Pancreas (tissue), 10 donors: Measurements from ENCODE around the gene PLEKHA4. TPM values are rescaled to one million over a fixed set of nuclear protein-coding genes. Genes with fewer than 3 reads are reported as not detected.
"Not testable (repeated sequence)": the region's sequence is repeated elsewhere in the genome, so short reads cannot be mapped to it uniquely, and the experiment has no call there.

Source experiments
- ATAC-seq, 4 donors: fragments of 200-7000 bp; cut with Tn5 transposase; one replicate each; pipeline versions ENCODE4 v1.8.0 to v1.9.1; 2020; ENCODE audit warnings: mild to moderate bottlenecking in 4 of 4, moderate library complexity in 4 of 4
- DNase-seq, 6 donors: peaks; one replicate each; pipeline ENCODE4 v3.0.0-alpha.2; 2020
- FAIRE-seq: peaks from 2 replicates; lab custom pipeline; 2012; peaks lifted over from hg19 to GRCh38; lab: Jason Lieb, UNC
- H3K27ac ChIP-seq, 4 donors: fragments of 200-600 bp; sonication (generic); 1 replicate in 3 of 4; 2 replicates in 1 of 4; pipeline versions ENCODE4 v1.5.0 to v1.8.0; 2020
- H3K27me3 ChIP-seq, 4 donors: fragments of 200-600 bp; one replicate each; pipeline ENCODE4 v1.8.0; 2021
- H3K36me3 ChIP-seq, 3 donors: fragments of 200-600 bp; sonication (generic) in 1 of 3; one replicate each; pipeline versions ENCODE4 v1.5.0 to v1.8.0; 2020 to 2021
- H3K4me1 ChIP-seq, 3 donors: fragments of 200-600 bp; one replicate each; pipeline ENCODE4 v1.8.0; 2021
- H3K4me3 ChIP-seq, 4 donors: fragments of 200-600 bp; sonication (generic) in 2 of 4; one replicate each; pipeline versions ENCODE4 v1.5.0 to v1.8.0; 2020 to 2021
- H3K9me3 ChIP-seq, 4 donors: fragments of 200-600 bp; one replicate each; pipeline ENCODE4 v1.8.0; 2021
- WGBS, 2 donors: extraction: QIAGEN DNeasy Blood & Tissue Kit; methylation state at CpG; one replicate each; pipeline ENCODE4 v1.1.7; 2013; 5-methylcytosine and 5-hydroxymethylcytosine counted together
- intact Hi-C, 3 donors: fragments of 100-400 bp; cut with DNase I; formaldehyde crosslinking; loops; one replicate each; pipeline versions ENCODE4 v1.11.1 to v1.14.2; 2022
- polyA plus RNA-seq, 2 donors: library from polyadenylated mRNA; stranded (reverse); fragments of 200-250 nt; gene quantifications; one replicate each; pipeline ENCODE4 v1.2.3, GENCODE V29; 2013
- total RNA-seq, 6 donors: library from RNA; stranded (reverse); fragmentation: NEBNext Ultra II Directional in 4 of 6; extraction: Animal tissue kit (Norgen Biotek cat#: 25700) in 4 of 6; gene quantifications; one replicate each; pipeline versions ENCODE4 v1.2.1 to v1.2.4, GENCODE V29; 2021 to 2023
- TF ChIP-seq, protein P1 (sequence below), 4 donors: fragments of 200-600 bp; sonication (generic) in 3 of 4; IDR thresholded peaks; one replicate each; pipeline versions ENCODE4 v1.5.0 to v1.8.0; 2021; ENCODE audit warnings: antibody characterized with exemption in 4 of 4
- donor health status: healthy with polysubstance abuse.
- donor health status: DM: no; HTN: no; CAD: no; lungs with moderate emphysema.
- donor health status: DM: no; HTN: no; CAD: no.
- donor health status: control.
- donor health status: control.
- donor health status: Bipolar disorder and iron deficiency.
- donor health status: DM: yes; HTN: yes; CAD: no.
- donor health status: DM: no; HTN: no; CAD: no.
- donor health status: DM: no; HTN: no; CAD: no.
- donor health status: DM: yes; HTN: yes; CAD: no.

PLEKHA4 gene
- total and polyA plus RNA-seq, 8 donors, result 5.9 to 28.3 (median 12.2) TPM

DNA sequence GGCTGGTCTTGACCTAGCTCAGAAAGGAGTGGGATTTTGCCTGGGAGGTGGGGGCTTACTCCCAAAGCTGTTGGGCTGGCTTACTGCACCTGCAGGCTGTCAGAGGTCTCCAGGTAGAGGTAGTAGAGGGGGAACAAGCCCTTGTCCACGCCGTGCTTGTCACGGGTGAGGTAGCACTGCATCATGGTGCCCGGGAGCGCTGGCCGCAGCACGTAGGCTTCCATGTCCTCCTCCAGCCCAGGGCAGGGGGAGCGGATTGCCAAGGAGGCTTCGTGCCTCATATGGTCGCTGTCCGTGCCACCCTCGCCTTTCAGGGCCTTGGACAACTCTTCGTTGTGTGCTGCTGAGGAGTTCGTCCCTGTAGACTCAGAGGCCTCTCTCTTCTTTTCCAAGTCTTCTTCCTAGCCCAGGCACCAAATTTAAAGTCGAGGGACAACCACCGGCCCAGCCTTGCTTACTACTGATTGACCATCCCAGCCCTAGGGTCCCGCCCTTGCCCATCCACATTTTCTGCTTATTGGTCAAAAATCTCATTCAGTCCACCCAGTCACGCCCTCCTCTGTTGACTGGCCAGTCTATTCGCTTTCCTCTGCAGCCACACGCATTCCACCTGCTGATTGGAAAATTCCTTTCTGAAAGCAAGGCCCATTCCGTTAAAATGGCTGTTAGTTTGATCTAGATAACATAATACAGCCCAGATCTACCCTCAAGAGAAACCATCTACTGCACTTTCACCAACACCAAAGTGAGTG lies 19.6 kb upstream of the PLEKHA4 start:
- no peaks in the 10 kb centered on the region for H3K4me1 ChIP-seq
- H3K4me3 ChIP-seq, result no peak overlapping the region
- H3K36me3 ChIP-seq, result no peaks in the 10 kb centered on the region
- no peak overlapping the region for H3K27ac ChIP-seq
- no peaks in the 10 kb centered on the region for H3K27me3 ChIP-seq
- no peak for ATAC-seq
- no peak for FAIRE-seq
- 87 to 95% methylated on average over 19 to 21 of the region's 21 CpGs for WGBS, 2 donors
- H3K9me3 ChIP-seq, result no peaks in the 10 kb centered on the region
- TF ChIP-seq, protein P1, sequence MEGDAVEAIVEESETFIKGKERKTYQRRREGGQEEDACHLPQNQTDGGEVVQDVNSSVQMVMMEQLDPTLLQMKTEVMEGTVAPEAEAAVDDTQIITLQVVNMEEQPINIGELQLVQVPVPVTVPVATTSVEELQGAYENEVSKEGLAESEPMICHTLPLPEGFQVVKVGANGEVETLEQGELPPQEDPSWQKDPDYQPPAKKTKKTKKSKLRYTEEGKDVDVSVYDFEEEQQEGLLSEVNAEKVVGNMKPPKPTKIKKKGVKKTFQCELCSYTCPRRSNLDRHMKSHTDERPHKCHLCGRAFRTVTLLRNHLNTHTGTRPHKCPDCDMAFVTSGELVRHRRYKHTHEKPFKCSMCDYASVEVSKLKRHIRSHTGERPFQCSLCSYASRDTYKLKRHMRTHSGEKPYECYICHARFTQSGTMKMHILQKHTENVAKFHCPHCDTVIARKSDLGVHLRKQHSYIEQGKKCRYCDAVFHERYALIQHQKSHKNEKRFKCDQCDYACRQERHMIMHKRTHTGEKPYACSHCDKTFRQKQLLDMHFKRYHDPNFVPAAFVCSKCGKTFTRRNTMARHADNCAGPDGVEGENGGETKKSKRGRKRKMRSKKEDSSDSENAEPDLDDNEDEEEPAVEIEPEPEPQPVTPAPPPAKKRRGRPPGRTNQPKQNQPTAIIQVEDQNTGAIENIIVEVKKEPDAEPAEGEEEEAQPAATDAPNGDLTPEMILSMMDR (IDR thresholded peaks at IDR 0.05), result no peak
- DNase-seq, result peak in 1 of 6 donors; percentile 45
- intact Hi-C loops, result no loop called here

DNA sequence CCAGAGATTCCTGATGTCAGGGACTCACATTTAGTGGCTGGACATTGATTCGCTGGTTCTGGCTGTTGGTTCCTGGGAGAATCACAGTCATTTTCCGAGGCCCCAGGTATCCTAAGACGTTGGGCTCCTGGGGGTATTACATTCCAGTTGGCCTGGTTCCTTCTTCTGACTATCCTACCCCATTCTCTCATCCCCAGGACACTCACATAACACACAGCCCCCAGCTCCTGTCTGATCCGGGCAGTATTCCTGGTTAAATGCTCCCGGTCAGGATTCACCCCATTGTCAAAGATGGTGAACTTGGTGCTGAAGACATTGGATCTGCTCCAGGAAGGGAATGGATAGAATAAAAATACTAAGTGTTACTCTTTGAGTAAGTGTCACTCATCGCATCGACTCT lies 15.3 kb upstream of the PLEKHA4 start:
- DNase-seq (no peak), ATAC-seq (no peak), FAIRE-seq (no peak)
- H3K36me3 ChIP-seq, result no peaks in the 10 kb centered on the region
- no peaks in the 10 kb centered on the region for H3K4me1 ChIP-seq
- 90% methylated on average over 7 of the region's 7 CpGs for WGBS, 2 donors
- no peaks in the 10 kb centered on the region for H3K9me3 ChIP-seq
- H3K27me3 ChIP-seq, result no peaks in the 10 kb centered on the region
- intact Hi-C loops, result no loop called here
- no peak overlapping the region for H3K4me3 ChIP-seq
- TF ChIP-seq, protein P1 (IDR thresholded peaks at IDR 0.05), result no peak
- no peak overlapping the region for H3K27ac ChIP-seq

DNA sequence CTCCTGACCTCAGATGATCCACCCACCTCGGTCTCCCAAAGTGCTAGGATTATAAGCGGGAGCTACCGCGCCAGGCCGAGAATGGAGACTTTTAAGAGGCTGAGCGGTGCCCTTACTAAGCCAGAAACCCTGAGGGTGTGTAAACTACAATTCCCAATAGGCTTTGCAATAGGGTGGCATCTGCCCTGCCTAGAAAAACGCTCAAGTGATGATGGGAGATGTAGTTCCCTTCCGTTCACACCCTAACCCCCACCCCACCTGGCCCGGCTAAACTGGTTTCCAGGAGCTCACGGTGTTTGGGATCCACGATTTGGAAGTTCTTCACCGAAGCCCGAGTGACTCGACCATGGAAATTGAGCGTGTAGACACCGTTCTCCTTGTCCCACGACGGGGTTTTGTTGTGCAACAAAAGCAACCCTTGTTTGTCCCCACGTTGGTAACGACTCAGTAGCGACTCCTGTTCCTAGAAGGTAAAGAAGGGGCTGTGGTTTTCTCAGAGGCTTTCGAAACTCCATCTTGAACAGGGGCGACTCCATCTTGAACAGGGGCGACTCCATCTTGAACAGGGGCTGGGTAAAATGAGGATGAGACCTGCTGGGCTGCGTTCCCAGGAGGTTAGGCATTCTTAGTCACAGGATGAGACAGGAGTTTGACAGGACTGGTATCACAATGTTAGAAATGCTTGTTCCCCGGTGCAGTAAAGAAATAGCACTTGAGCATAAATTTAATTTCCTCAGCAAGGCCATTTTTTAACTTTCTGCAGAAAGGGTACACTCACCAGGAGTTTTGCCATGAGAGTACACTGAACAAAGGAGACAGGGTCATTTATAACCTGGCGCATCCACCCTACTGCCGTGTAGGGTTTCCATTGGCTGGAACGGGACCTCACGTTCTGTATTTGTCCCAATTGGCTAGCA lies 13.6 kb upstream of the PLEKHA4 start:
- Histone ChIP-seq H3K4me3 (no peak overlapping the region), H3K27me3 (no peaks in the 10 kb centered on the region), H3K9me3 (no peaks in the 10 kb centered on the region), H3K36me3 (no peaks in the 10 kb centered on the region), H3K4me1 (no peaks in the 10 kb centered on the region), H3K27ac (no peak overlapping the region)
- FAIRE-seq, result no peak
- DNase-seq, result no peak
- 77 to 79% methylated on average over 30 of the region's 30 CpGs for WGBS, 2 donors
- TF ChIP-seq, protein P1 (IDR thresholded peaks at IDR 0.05), result no peak
- peak in 3 of 4 donors; percentile 54 to 81 (median 78) for ATAC-seq
- intact Hi-C loops, result no loop called here

DNA sequence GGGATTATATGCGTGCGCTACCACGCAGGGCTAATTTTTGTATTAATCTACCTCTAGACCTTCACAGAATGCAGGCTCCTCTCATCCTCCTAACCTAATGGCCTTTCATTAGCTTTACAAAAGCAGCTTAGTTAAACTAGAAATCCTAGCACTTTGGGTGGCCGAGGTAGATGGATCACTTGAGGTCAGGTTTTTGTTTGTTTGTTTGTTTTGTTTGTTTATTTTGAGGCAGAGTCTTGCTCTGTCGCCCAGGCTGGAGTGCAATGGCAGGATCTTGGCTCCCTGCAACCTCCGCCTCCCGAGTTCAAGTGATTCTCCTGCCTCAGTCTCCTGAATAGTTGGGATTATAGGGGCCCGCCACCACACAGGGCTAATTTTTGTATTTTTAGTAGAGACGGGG lies 11.3 kb upstream of the PLEKHA4 start:
- not testable (repeated sequence) for H3K27me3 ChIP-seq, H3K36me3 ChIP-seq, H3K27ac ChIP-seq, H3K9me3 ChIP-seq, FAIRE-seq, H3K4me3 ChIP-seq, DNase-seq, ATAC-seq
- intact Hi-C loops, result loop anchor here in 1 of 3 donors (10.0 kb wide), 1 partner anchor 85 kb away; the partner anchor contains the start of gene FTL
- WGBS, 2 donors, result 92% methylated on average over 9 of the region's 9 CpGs
- peaks cover 0 to 18% (median 0%) of the 10 kb centered on the region in 3 donors for H3K4me1 ChIP-seq

DNA sequence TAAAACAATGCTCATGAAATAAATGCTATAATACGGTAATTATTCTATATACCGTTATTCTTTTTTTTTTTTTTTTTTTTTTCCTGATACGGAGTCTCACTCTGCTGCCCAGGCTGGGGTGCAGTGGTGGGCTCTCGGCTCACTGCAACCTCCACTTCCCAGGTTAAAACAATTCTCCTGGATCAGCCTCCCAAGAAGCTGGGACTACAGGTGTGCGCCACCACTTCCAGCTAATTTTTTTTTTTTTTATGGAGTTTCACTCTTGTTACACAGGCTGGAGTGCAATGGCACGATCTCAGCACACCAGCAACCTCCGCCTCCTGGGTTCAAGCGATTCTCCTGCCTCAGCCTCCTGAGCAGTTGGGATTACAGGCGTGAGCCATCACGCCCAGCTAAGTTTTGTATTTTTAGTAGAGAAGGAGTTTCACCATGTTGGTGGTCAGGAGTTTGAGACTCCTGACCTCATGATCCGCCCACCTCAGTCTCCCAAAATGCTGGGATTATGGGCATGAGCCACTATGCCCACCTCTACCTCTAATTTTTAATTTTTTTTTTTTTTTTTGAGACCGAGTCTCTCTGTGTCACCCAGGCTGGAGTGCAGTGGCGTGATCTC lies 10.7 kb upstream of the PLEKHA4 start:
- no peaks in the 10 kb centered on the region for H3K9me3 ChIP-seq
- ATAC-seq, result no peak
- peaks cover 0 to 19% (median 2%) of the 10 kb centered on the region in 3 donors for H3K4me1 ChIP-seq
- intact Hi-C loops, result loop anchor here in 1 of 3 donors (10.0 kb wide), 1 partner anchor 86 kb away; the partner anchor contains the start of gene FTL
- FAIRE-seq, result no peak
- 93 to 98% methylated on average over 13 of the region's 13 CpGs for WGBS, 2 donors
- TF ChIP-seq, protein P1 (IDR thresholded peaks at IDR 0.05), result no peak
- H3K4me3 ChIP-seq, result no peak overlapping the region
- H3K27me3 ChIP-seq, result no peaks in the 10 kb centered on the region
- DNase-seq, result no peak
- no peaks in the 10 kb centered on the region for H3K36me3 ChIP-seq
- H3K27ac ChIP-seq, result no peak overlapping the region
